Measurements from ENCODE around the gene PLPPR1. TPM values are rescaled to one million over a fixed set of nuclear protein-coding genes. Genes with fewer than 3 reads are reported as not detected.

Gene PLPPR1
- total RNA-seq, 1 experiment from 2014 or later = not detected

DNA sequence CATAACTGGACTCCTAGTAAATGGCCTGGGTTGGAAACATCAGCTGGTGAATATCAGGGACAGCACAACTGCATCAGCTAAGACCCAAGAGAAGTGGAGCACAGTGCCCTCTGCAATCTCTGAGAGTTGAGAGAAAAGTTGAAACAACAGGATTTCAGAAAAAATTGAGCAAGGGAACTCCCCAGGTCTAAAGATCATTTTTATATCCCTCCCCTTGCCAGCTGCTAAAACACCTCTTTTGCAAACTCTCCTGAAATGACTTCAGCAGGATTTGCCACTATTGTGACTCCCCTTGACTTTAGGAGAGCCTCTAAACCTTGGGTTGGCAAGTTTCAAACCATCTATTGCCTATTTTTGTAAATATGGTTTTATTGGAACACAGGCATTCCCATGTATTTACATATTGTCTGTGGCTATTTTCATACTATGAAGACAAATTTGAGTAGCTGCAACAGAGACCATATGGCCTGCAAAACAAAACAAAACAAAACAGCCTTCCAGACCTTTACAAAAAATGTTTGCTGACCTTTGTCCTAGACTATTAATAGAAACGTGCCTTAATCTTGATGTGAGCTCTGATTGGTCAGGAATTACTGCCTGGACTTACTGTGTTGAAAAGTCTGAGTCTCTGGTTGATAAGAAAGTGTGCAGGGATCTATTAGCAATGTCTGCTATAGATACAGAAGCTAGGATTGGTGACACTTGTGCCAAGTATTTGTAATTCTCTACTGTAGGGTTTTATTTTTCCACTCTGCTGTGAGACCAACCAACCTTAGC, 37.7 kb upstream of the PLPPR1 start:
- no peaks in the 10 kb centered on the region for H3K27me3 ChIP-seq (ENCODE audit: insufficient read depth, low read length)
- no peaks in the 10 kb centered on the region for H4K20me1 ChIP-seq (ENCODE audit: insufficient read depth)
- no peaks in the 10 kb centered on the region for H3K9me3 ChIP-seq (ENCODE audit: control insufficient read depth in 1 of 2, insufficient read depth in 1 of 2, low read depth in 1 of 2, low read length in 2 of 2)
- no peaks in the 10 kb centered on the region for H3K79me2 ChIP-seq (ENCODE audit: insufficient read depth, low read length)
- H3K9ac ChIP-seq (ENCODE audit: low read length) = no peak overlapping the region
- H3K4me1 ChIP-seq (ENCODE audit: control insufficient read depth in 1 of 2, insufficient read depth in 2 of 2, low read length in 2 of 2) = no peaks in the 10 kb centered on the region
- no peaks in the 10 kb centered on the region for H3K9me2 ChIP-seq (ENCODE audit: insufficient read depth)
- no peak overlapping the region for H3K4me3 ChIP-seq (replicated peaks in 1 of 2; ENCODE audit: low read depth in 1 of 2, low read length in 2 of 2)
- no peak for DNase-seq (ENCODE audit: low read depth, low spot score)
- H2AFZ ChIP-seq (ENCODE audit: low read depth, low read length, poor library complexity, severe bottlenecking) = no peak overlapping the region
- H3K27ac ChIP-seq (ENCODE audit: low read depth, low read length) = no peak overlapping the region
- ChIA-PET POLR2A (no interaction called here), RAD21 (ENCODE audit: low non-redundant PET in 1 of 2, low total read pairs in 2 of 2, uncharacterized antibody in 2 of 2, unreplicated experiment in 2 of 2) (no interaction called here), CTCF (no interaction called here)
- H3K36me3 ChIP-seq (ENCODE audit: control insufficient read depth in 1 of 2, insufficient read depth in 2 of 2, low read length in 2 of 2) = no peaks in the 10 kb centered on the region
- BruUV-seq (replicated peaks) = no TSS peak
- TF ChIP-seq POLR2A (IDR thresholded peaks at IDR 0.05; ENCODE audit: borderline replicate concordance, extremely low read depth, insufficient read depth, insufficient read length) = no peak
- no peak for TF ChIP-seq JUND (IDR thresholded peaks at IDR 0.05)
- TF ChIP-seq EZH2phosphoT487 (IDR thresholded peaks at IDR 0.05; ENCODE audit: borderline replicate concordance) = no peak
- no peak for TF ChIP-seq ELF1 (IDR thresholded peaks at IDR 0.05; ENCODE audit: borderline replicate concordance, low read depth)
- TF ChIP-seq, protein P1, sequence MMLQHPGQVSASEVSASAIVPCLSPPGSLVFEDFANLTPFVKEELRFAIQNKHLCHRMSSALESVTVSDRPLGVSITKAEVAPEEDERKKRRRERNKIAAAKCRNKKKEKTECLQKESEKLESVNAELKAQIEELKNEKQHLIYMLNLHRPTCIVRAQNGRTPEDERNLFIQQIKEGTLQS (IDR thresholded peaks at IDR 0.05) = no peak
- no peak for TF ChIP-seq ZFX (IDR thresholded peaks at IDR 0.05)
- TF ChIP-seq SIN3A (IDR thresholded peaks at IDR 0.05; ENCODE audit: low read depth) = no peak
- no peak for TF ChIP-seq POLR2AphosphoS5 (IDR thresholded peaks at IDR 0.05; ENCODE audit: low read depth, low read length)
- TF ChIP-seq EGR1 (IDR thresholded peaks at IDR 0.05; ENCODE audit: low read depth) = no peak
- no peak for TF ChIP-seq SRF (IDR thresholded peaks at IDR 0.05; ENCODE audit: low read depth)
- no peak for TF ChIP-seq CEBPB (IDR thresholded peaks at IDR 0.05; ENCODE audit: low read depth)
- TF ChIP-seq, protein P2, sequence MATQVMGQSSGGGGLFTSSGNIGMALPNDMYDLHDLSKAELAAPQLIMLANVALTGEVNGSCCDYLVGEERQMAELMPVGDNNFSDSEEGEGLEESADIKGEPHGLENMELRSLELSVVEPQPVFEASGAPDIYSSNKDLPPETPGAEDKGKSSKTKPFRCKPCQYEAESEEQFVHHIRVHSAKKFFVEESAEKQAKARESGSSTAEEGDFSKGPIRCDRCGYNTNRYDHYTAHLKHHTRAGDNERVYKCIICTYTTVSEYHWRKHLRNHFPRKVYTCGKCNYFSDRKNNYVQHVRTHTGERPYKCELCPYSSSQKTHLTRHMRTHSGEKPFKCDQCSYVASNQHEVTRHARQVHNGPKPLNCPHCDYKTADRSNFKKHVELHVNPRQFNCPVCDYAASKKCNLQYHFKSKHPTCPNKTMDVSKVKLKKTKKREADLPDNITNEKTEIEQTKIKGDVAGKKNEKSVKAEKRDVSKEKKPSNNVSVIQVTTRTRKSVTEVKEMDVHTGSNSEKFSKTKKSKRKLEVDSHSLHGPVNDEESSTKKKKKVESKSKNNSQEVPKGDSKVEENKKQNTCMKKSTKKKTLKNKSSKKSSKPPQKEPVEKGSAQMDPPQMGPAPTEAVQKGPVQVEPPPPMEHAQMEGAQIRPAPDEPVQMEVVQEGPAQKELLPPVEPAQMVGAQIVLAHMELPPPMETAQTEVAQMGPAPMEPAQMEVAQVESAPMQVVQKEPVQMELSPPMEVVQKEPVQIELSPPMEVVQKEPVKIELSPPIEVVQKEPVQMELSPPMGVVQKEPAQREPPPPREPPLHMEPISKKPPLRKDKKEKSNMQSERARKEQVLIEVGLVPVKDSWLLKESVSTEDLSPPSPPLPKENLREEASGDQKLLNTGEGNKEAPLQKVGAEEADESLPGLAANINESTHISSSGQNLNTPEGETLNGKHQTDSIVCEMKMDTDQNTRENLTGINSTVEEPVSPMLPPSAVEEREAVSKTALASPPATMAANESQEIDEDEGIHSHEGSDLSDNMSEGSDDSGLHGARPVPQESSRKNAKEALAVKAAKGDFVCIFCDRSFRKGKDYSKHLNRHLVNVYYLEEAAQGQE (IDR thresholded peaks at IDR 0.05; ENCODE audit: low read depth) = no peak
- H3K4me2 ChIP-seq (ENCODE audit: low read length) = no peak overlapping the region
- intact Hi-C loops (cut with micrococcal nuclease) = no loop called here
- ATAC-seq = no peak
